Testis (tissue), 3 donors: ENCODE data around the gene RNF157. TPM values are rescaled to one million over a fixed set of nuclear protein-coding genes. Genes with fewer than 3 reads are reported as not detected.

Experiments used
- DNase-seq: peaks from one replicate; pipeline ENCODE4 v3.0.0-alpha.2; 2019
- H3K27ac ChIP-seq, 2 donors: fragments of 200-600 bp; sonication (generic); one replicate each; pipeline ENCODE4 v1.5.1; 2019
- H3K27me3 ChIP-seq: fragments of 200-600 bp; sonication (generic); one replicate; pipeline ENCODE4 v1.5.1; 2019
- H3K36me3 ChIP-seq: fragments of 200-600 bp; sonication (generic); one replicate; pipeline ENCODE4 v1.5.1; 2017; ENCODE audit warnings: low read depth; ENCODE audit errors: missing control alignments
- H3K4me1 ChIP-seq: fragments of 200-600 bp; sonication (generic); one replicate; pipeline ENCODE4 v1.5.1; 2019
- H3K4me3 ChIP-seq, 2 donors: fragments of 200-600 bp; sonication (generic); one replicate each; pipeline ENCODE4 v1.5.1; 2017 to 2019
- H3K9me3 ChIP-seq: fragments of 200-600 bp; sonication (generic); one replicate; pipeline ENCODE4 v1.5.1; 2017
- CTCF ChIP-seq, 3 experiments: fragments of 450-650 bp in 2 of 3; fragments of 200-600 bp in 1 of 3; sonication (generic) in 1 of 3; IDR thresholded peaks; one replicate each; pipeline ENCODE4 v1.5.1; 2016 to 2019; ENCODE audit warnings: antibody characterized with exemption in 3 of 3, mild to moderate bottlenecking in 2 of 3, moderate library complexity in 1 of 3
- POLR2A ChIP-seq: fragments of 450-650 bp; IDR thresholded peaks from one replicate; pipeline ENCODE4 v1.6.1; 2017; ENCODE audit warnings: antibody characterized with exemption, mild to moderate bottlenecking, moderate library complexity
- WGBS, 2 donors: methylation state at CpG; one replicate each; pipeline ENCODE4 v1.1.5; 2018; 5-methylcytosine and 5-hydroxymethylcytosine counted together
- intact Hi-C: fragments of 100-400 bp; cut with DNase I; formaldehyde crosslinking; loops from one replicate; pipeline ENCODE4 v1.15.1; 2023; ENCODE audit warnings: low total_unique reads
- polyA plus RNA-seq: library from polyadenylated mRNA; stranded (reverse); fragments of 350-450 nt; fragmentation: Illumina TruSeq; extraction: RNeasy Lipid Tissue Mini Kit (QIAGEN cat#74804); gene quantifications from one replicate; pipeline ENCODE4 v1.2.3, GENCODE V29; 2014; ENCODE audit warnings: low read depth, low replicate concordance; ENCODE audit not compliant: insufficient read depth
- total RNA-seq, 2 donors: library from RNA; depleted of rRNA; stranded (reverse); fragments of >200 nt; gene quantifications; one replicate each; pipeline ENCODE4 v1.2.3, GENCODE V29; 2016

The RNF157 gene
- total and polyA plus RNA-seq, 3 donors from 2014 or later, result 98.8 to 108 (median 101) TPM

- peak; percentile 63 for DNase-seq
- peak overlapping the region; percentile 77 to 82 for H3K27ac ChIP-seq
- H3K4me1 ChIP-seq, result no peaks in the 10 kb centered on the region
- H3K4me3 ChIP-seq, result peak overlapping the region; percentile 48 to 71
- no peak for TF ChIP-seq CTCF (IDR thresholded peaks at IDR 0.05)
- TF ChIP-seq POLR2A, result no peak
- intact Hi-C loops, result no loop called here
- no peaks in the 10 kb centered on the region for H3K9me3 ChIP-seq
- no peaks in the 10 kb centered on the region for H3K36me3 ChIP-seq
- H3K27me3 ChIP-seq, result no peaks in the 10 kb centered on the region
- WGBS, 2 donors, result 6% methylated on average over 12 of the region's 12 CpGs
Observed at GRCh38 chr17:76241204-76241538, 878 bp upstream of the RNF157 start.

- WGBS, 2 donors, result 3 to 14% methylated on average over 1 to 46 of the region's 75 CpGs
- no peaks in the 10 kb centered on the region for H3K36me3 ChIP-seq
- no peaks in the 10 kb centered on the region for H3K27me3 ChIP-seq
- no peak for DNase-seq
- H3K9me3 ChIP-seq, result no peaks in the 10 kb centered on the region
- intact Hi-C loops, result no loop called here
- no peaks in the 10 kb centered on the region for H3K4me1 ChIP-seq
- peak overlapping the region; percentile 56 to 68 for H3K4me3 ChIP-seq
- TF ChIP-seq CTCF (IDR thresholded peaks at IDR 0.05), result no peak
- no peak for TF ChIP-seq POLR2A
- H3K27ac ChIP-seq, result peak overlapping the region; percentile 78 to 79
Observed at GRCh38 chr17:76239538-76240274, 587 bp downstream of the RNF157 start.

GRCh38 chr17:76238847-76239537 is 1.3 kb downstream of the RNF157 start:
- WGBS, 2 donors, result 43 to 56% methylated on average over 11 of the region's 11 CpGs
- Histone ChIP-seq H3K4me3 (peak overlapping the region in 1 of 2 donors; percentile 68), H3K4me1 (no peaks in the 10 kb centered on the region), H3K36me3 (no peaks in the 10 kb centered on the region), H3K9me3 (no peaks in the 10 kb centered on the region), H3K27me3 (no peaks in the 10 kb centered on the region), H3K27ac (no peak overlapping the region)
- intact Hi-C loops, result no loop called here
- no peak for DNase-seq
- TF ChIP-seq CTCF (IDR thresholded peaks at IDR 0.05) (no peak), POLR2A (no peak)

GRCh38 chr17:76237859-76238313 is 2.4 kb downstream of the RNF157 start:
- H3K36me3 ChIP-seq, result no peaks in the 10 kb centered on the region
- H3K4me1 ChIP-seq, result no peaks in the 10 kb centered on the region
- TF ChIP-seq CTCF (IDR thresholded peaks at IDR 0.05), result no peak
- no peak for TF ChIP-seq POLR2A
- no peaks in the 10 kb centered on the region for H3K9me3 ChIP-seq
- intact Hi-C loops, result no loop called here
- H3K27ac ChIP-seq, result no peak overlapping the region
- WGBS, 2 donors, result 76 to 91% methylated on average over 7 of the region's 7 CpGs
- DNase-seq, result no peak
- H3K27me3 ChIP-seq, result no peaks in the 10 kb centered on the region
- no peak overlapping the region for H3K4me3 ChIP-seq
